ENCODE data around the gene FGF3.
"Not testable (repeated sequence)": the region's sequence is repeated elsewhere in the genome, so short reads cannot be mapped to it uniquely, and the experiment has no call there.

FGF3 gene

GRCh38 chr11:69774354-69775162 is 44.7 kb downstream of the FGF3 start:
- in situ Hi-C loops (cut with HindIII; ENCODE audit: low sequenced_read_pairs): no loop called here

DNA sequence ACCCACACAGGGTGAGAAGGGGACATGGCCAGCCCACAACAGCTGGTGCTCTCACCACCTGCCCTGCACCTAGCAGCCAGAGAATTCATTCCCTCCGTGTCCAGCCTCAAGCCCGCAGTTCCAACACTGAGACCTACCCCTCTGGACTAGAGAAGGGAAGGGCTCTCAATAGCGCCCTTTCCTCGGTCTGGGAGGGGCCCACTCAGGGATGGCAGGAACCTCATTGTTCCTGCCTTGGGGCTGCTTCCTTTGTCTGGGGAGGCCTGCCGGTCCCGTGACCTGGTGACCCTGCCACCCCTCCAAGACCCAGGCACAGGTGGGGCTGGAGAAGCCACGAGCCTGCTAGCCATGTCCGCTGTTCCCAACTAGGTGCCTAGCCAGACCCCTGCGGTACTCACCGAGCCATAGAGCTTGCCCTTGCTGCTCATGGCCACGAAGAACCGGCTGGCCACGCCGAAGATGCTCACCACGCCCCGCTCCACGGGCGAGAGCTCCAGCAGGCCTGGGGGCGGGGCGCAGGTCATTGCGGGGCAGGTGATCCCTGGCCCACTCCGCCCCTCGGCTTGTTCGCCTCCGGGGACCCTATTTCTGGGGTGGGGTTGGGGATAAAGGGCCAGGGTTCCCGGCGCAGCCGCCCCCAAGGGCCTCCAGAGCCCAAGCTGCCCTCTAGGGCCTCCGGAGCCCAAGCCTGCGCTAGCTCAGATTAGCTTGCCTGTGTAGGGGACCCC is 45.4 kb downstream of the FGF3 start:
- in situ Hi-C loops (cut with HindIII; ENCODE audit: low sequenced_read_pairs): no loop called here

GRCh38 chr11:69771466-69771865 is 47.8 kb downstream of the FGF3 start:
- in situ Hi-C loops (cut with HindIII; ENCODE audit: low sequenced_read_pairs): no loop called here

GRCh38 chr11:69770540-69770939 is 48.7 kb downstream of the FGF3 start:
- in situ Hi-C loops (cut with HindIII; ENCODE audit: low sequenced_read_pairs): no loop called here

DNA sequence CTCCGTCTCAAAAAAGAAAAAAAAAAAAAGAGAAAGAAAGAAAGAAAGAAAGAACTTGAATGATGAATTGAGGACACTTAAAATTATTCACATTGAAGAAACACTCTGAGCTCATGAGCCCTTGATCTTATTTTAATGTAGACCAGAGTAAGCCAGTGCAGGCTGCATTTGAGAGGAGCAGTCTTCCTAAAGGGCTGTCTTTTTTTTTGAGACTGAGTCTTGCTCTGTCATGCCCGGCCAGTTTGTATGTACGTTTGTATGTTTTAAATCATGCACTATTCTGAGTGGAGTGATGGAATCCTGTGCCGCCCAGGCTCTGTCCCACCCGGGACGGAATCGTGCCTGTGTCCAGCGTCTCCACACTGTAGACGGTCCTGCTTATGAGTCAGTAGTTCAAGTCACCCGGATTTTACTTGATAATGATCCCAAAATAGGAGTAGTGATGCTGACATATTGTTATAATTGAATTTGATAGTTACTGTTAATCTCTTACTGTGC is 53.7 kb downstream of the FGF3 start:
- in situ Hi-C loops (cut with HindIII; ENCODE audit: low sequenced_read_pairs): no loop called here

DNA sequence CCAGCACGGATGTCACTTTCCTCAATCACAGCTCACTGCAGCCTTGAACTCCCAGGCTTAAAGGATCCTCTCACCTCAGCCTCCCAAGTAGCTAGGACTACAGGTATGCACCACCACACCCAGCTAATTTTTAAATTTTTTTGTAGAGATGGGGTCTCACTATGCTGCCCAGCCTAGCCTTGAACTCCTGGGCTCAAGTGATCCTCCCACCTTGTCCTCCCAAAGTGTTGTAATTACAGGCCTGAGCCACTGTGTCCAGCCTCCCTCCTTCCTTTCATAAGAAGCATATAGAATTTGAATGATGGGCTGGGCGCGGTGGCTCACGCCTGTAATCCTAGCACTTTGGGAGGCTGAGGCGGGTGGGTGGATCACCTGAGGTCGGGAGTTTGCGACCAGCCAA is 54.3 kb downstream of the FGF3 start:
- in situ Hi-C loops (cut with HindIII; ENCODE audit: low sequenced_read_pairs): not testable (repeated sequence)

- in situ Hi-C loops (cut with HindIII; ENCODE audit: low sequenced_read_pairs): no loop called here
Observed at GRCh38 chr11:69760319-69760718, 58.9 kb downstream of the FGF3 start.

Data from DLD1 (cell line).